HL-60/S4 treated with retinoic acid at 250 ng/mL for 4 days and 3 days (cell line): ENCODE measurements around the gene PRR3.

ENCODE experiments used
- in situ Hi-C: fragments of 300-500 bp; cut with MboI; formaldehyde crosslinking; loops from 2 replicates; pipeline ENCODE4 v1.7.0; 2022; ENCODE audit warnings: low sequenced_read_pairs

Gene PRR3

DNA sequence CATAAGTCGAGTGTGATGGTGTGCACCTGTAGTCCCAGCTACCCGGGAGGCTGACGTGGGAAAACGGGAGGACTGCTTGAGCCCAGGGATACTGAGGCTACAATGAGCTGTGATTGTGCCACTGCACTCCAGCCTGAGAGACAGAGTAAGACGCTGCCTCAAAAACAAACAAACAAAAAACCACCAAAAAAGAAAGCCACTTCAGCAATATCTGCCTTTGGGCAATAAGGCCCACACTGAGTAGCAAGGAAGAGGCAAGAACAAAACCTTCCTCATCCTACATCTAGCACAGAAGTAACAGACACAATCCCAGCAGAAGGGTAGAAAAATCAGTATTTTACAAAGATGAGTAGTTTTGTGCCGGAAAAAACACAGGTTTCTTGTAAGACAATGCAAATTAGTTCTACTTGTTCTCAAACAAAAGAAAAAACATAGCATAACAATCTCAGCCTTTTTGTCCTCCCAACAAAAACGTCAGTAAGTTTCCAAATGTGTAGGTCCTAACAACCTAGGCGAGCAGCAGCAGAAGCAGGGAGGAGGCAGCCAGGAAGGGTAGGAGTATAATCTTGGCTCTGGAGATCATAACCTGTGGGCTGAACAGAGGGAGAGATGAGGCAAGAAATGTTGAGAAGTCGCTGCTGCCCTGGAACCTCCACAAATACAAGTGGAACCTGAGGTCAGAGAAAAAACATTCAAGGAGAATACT is 54.2 kb downstream of the PRR3 start:
- in situ Hi-C loops: no loop called here

DNA sequence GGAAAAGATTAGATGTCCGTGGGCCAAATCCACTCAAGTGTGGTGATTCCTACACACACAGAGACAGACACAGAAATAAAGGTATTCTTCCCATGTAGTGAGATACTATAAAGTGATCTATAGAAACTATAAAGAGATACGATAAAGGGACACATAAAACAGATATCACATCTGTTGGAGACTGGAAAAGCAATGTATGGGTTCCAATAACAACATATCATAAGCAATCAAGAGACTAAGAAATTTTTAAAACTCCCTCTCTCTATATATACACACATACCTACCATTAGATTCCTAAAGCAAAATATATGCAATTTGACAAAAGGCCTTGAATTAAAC is 54.7 kb downstream of the PRR3 start:
- in situ Hi-C loops: no loop called here

DNA sequence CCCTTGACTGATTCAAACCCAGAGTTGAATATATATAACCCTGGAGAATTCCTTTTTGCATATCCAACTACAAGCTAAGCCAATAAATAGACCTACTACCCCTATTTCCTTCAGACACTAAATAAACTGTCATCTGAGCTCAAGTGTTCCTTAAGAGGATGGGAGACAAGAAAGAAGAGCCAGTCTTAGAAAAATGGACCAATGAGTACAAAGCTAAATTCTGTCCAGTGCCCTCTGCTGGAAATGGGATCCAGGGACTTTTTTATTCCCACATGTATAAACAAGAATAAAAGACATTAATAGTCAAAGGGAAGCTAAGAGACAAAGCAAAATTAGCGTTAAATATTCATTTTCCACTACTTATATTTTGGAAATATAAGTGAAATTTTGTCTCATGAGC is 55.1 kb downstream of the PRR3 start:
- in situ Hi-C loops: no loop called here

DNA sequence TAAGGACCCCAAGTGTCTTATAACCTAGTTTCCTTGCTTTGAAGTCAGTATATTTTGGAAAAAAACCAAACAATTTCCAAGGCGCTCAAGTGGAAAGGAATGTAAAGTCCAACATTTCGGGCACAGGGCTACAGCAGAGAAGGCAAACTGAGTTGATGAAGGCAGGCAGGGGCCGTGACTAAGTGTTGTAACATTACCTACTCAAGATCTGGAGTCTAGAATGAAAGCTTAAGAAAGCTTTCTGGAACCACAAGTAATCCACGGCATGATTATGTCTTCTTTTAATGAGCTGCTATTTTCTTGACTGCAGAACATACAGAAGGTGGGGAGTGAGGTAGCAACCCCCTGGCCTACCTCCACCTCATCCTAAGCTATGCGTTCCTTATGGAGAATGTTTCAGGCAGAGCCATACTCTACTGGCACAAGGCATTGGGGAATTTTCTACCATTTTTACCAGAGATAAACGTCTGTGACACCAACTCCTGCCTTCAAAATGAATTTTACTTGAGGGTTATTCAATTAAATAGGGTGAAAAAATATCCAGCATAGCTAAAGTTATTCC is 55.7 kb downstream of the PRR3 start:
- in situ Hi-C loops: no loop called here
